Measurements from ENCODE around the gene SLC35F3. TPM values are rescaled to one million over a fixed set of nuclear protein-coding genes. Genes with fewer than 3 reads are reported as not detected.

SLC35F3 gene
- total RNA-seq, 1 experiment from 2014 or later, result 19.1 TPM

DNA sequence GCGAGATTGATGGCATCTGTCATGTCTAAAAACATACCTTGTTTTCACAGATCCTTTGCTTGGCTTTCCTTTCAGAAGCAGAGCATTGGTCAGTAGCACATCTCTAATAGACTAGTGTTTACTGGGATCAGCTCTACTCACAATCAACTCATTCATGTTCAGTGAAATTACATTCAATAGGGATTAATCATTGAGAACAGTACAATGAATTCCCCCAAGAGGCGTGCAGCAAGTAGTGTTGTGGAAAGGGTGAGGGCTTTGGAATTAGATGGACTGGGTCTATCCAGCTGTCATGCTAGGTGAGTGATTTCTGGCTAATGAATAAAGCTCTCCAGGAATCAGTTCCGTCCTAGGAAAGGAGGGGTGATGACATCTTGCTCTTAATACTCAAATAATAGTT is 313.6 kb downstream of the SLC35F3 start:
- in situ Hi-C loops (cut with HindIII; ENCODE audit: low pct_unique_long_range_greater_than_20kb, low sequenced_read_pairs) (no loop called here), intact Hi-C loops (cut with micrococcal nuclease; ENCODE audit: unreplicated experiment) (no loop called here)
- ChIA-PET CTCF (no interaction called here), POLR2A (no interaction called here)
- H3K27ac ChIP-seq (ENCODE audit: low read length), result no peak overlapping the region
- BruUV-seq (replicated peaks), result no TSS peak
- H3K9me3 ChIP-seq (ENCODE audit: control insufficient read depth, insufficient read depth, low read depth, low read length), result no peaks in the 10 kb centered on the region
- no peak overlapping the region for H3K4me3 ChIP-seq (ENCODE audit: low read depth in 2 of 2, low read length in 2 of 2)
- peaks cover 16% of the 10 kb centered on the region for H3K4me1 ChIP-seq (ENCODE audit: control insufficient read depth, insufficient read depth, low read length)
- no peaks in the 10 kb centered on the region for H3K27me3 ChIP-seq (ENCODE audit: control insufficient read depth, insufficient read depth, low read length)
- no peaks in the 10 kb centered on the region for H3K36me3 ChIP-seq (ENCODE audit: control insufficient read depth, insufficient read depth, low read length)
- TF ChIP-seq, protein P1, sequence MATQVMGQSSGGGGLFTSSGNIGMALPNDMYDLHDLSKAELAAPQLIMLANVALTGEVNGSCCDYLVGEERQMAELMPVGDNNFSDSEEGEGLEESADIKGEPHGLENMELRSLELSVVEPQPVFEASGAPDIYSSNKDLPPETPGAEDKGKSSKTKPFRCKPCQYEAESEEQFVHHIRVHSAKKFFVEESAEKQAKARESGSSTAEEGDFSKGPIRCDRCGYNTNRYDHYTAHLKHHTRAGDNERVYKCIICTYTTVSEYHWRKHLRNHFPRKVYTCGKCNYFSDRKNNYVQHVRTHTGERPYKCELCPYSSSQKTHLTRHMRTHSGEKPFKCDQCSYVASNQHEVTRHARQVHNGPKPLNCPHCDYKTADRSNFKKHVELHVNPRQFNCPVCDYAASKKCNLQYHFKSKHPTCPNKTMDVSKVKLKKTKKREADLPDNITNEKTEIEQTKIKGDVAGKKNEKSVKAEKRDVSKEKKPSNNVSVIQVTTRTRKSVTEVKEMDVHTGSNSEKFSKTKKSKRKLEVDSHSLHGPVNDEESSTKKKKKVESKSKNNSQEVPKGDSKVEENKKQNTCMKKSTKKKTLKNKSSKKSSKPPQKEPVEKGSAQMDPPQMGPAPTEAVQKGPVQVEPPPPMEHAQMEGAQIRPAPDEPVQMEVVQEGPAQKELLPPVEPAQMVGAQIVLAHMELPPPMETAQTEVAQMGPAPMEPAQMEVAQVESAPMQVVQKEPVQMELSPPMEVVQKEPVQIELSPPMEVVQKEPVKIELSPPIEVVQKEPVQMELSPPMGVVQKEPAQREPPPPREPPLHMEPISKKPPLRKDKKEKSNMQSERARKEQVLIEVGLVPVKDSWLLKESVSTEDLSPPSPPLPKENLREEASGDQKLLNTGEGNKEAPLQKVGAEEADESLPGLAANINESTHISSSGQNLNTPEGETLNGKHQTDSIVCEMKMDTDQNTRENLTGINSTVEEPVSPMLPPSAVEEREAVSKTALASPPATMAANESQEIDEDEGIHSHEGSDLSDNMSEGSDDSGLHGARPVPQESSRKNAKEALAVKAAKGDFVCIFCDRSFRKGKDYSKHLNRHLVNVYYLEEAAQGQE (IDR thresholded peaks at IDR 0.05; ENCODE audit: insufficient read depth in 1 of 2, low read depth in 2 of 2, low read length in 1 of 2), result no peak
- no peak for TF ChIP-seq POLR2AphosphoS5 (IDR thresholded peaks at IDR 0.05; ENCODE audit: low read depth, low read length)
- TF ChIP-seq TCF7L2 (IDR thresholded peaks at IDR 0.05; ENCODE audit: low read depth, low read length), result no peak
- DNase-seq (ENCODE audit: low read depth, low spot score), result no peak
- no peak for ATAC-seq

DNA sequence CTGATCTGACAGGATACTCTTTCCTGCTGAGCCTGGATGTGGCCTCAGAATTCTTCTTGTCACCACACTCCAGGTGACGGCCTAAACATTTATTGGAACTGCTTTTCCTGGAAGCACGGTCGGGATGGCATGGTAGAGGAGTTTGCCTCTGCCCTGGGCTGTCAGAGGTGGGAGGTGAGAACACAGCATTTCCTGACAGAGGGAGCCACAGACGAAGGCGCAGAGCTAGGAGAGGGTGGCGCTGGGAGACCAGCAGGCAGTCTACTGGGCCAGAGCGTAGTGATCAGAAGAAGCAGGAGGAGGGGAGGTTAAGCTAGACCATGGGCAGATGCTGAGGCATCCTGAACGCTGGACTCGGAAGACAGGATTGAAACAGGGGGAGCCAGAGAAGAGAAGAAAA is 315.2 kb downstream of the SLC35F3 start:
- Histone ChIP-seq H3K4me3 (ENCODE audit: low read depth in 2 of 2, low read length in 2 of 2) (no peak overlapping the region), H3K27ac (ENCODE audit: low read length) (no peak overlapping the region), H3K9me3 (ENCODE audit: control insufficient read depth, insufficient read depth, low read depth, low read length) (no peaks in the 10 kb centered on the region), H3K36me3 (ENCODE audit: control insufficient read depth, insufficient read depth, low read length) (no peaks in the 10 kb centered on the region), H3K4me1 (ENCODE audit: control insufficient read depth, insufficient read depth, low read length) (peaks cover 9% of the 10 kb centered on the region), H3K27me3 (ENCODE audit: control insufficient read depth, insufficient read depth, low read length) (no peaks in the 10 kb centered on the region)
- POLR2A ChIA-PET, result interaction anchor here (0.6 kb wide), 1 partner anchor 14 kb away, joined by 3 read pairs; no protein-coding TSS in a partner anchor
- intact Hi-C loops (cut with micrococcal nuclease; ENCODE audit: unreplicated experiment) (no loop called here), in situ Hi-C loops (cut with HindIII; ENCODE audit: low pct_unique_long_range_greater_than_20kb, low sequenced_read_pairs) (no loop called here)
- DNase-seq (ENCODE audit: low read depth, low spot score), result no peak
- BruUV-seq (replicated peaks), result no TSS peak
- TF ChIP-seq SIN3A (IDR thresholded peaks at IDR 0.05; ENCODE audit: borderline replicate concordance, insufficient read depth, low read depth, low read length) (no peak), TCF7L2 (IDR thresholded peaks at IDR 0.05; ENCODE audit: low read depth, low read length) (no peak), POLR2AphosphoS5 (IDR thresholded peaks at IDR 0.05; ENCODE audit: low read depth, low read length) (no peak)
- TF ChIP-seq, protein P1 (IDR thresholded peaks at IDR 0.05; ENCODE audit: insufficient read depth in 1 of 2, low read depth in 2 of 2, low read length in 1 of 2), result no peak
- TF ChIP-seq, protein P2, sequence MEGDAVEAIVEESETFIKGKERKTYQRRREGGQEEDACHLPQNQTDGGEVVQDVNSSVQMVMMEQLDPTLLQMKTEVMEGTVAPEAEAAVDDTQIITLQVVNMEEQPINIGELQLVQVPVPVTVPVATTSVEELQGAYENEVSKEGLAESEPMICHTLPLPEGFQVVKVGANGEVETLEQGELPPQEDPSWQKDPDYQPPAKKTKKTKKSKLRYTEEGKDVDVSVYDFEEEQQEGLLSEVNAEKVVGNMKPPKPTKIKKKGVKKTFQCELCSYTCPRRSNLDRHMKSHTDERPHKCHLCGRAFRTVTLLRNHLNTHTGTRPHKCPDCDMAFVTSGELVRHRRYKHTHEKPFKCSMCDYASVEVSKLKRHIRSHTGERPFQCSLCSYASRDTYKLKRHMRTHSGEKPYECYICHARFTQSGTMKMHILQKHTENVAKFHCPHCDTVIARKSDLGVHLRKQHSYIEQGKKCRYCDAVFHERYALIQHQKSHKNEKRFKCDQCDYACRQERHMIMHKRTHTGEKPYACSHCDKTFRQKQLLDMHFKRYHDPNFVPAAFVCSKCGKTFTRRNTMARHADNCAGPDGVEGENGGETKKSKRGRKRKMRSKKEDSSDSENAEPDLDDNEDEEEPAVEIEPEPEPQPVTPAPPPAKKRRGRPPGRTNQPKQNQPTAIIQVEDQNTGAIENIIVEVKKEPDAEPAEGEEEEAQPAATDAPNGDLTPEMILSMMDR (IDR thresholded peaks at IDR 0.05), result no peak
- no peak for ATAC-seq
- CTCF ChIA-PET, result interaction anchor here (0.6 kb wide), 1 partner anchor 364 kb away, joined by 6 read pairs; no protein-coding TSS in a partner anchor
